Brain microvascular endothelial cell (primary cell): ENCODE data around the gene BCL2A1.
"Not testable (repeated sequence)": the region's sequence is repeated elsewhere in the genome, so short reads cannot be mapped to it uniquely, and the experiment has no call there.

Source experiments
- DNase-seq: peaks from one replicate; pipeline ENCODE4 v3.0.0-alpha.2; 2020
- H3K27ac ChIP-seq: fragments of 250-450 bp; sonication (Bioruptor Pico); 2 replicates; pipeline ENCODE4 v1.5.1; 2020; ENCODE audit warnings: mild to moderate bottlenecking, moderate library complexity
- H3K27me3 ChIP-seq: fragments of 250-450 bp; sonication (Bioruptor Pico); replicated peaks from 2 replicates; pipeline ENCODE4 v1.5.1; 2020; ENCODE audit warnings: mild to moderate bottlenecking
- H3K36me3 ChIP-seq: fragments of 250-450 bp; sonication (Bioruptor Pico); replicated peaks from 2 replicates; pipeline ENCODE4 v1.5.1; 2020; ENCODE audit warnings: mild to moderate bottlenecking
- H3K4me3 ChIP-seq: 2 replicates; pipeline ENCODE4 v1.5.1; 2011; ENCODE audit warnings: low read depth, mild to moderate bottlenecking, control low read depth, low read length, moderate library complexity
- CTCF ChIP-seq: IDR thresholded peaks from 2 replicates; pipeline ENCODE4 v1.5.1; 2011; ENCODE audit warnings: low read depth, mild to moderate bottlenecking, moderate library complexity, low read length, control low read depth, inconsistent platforms; ENCODE audit errors: missing control alignments
- in situ Hi-C: cut with HindIII; loops from 2 replicates; pipeline ENCODE4 v1.10.0; 2017; ENCODE audit warnings: low sequenced_read_pairs, low pct_ligation_motif_present

BCL2A1 gene

GRCh38 chr15:79966634-79967297 lies 4.2 kb downstream of the BCL2A1 start:
- DNase-seq: no peak
- no peaks in the 10 kb centered on the region for H3K36me3 ChIP-seq
- H3K27ac ChIP-seq: no peak overlapping the region
- H3K4me3 ChIP-seq: no peak overlapping the region
- no peaks in the 10 kb centered on the region for H3K27me3 ChIP-seq
- in situ Hi-C loops: no loop called here
- no peak for TF ChIP-seq CTCF

DNA sequence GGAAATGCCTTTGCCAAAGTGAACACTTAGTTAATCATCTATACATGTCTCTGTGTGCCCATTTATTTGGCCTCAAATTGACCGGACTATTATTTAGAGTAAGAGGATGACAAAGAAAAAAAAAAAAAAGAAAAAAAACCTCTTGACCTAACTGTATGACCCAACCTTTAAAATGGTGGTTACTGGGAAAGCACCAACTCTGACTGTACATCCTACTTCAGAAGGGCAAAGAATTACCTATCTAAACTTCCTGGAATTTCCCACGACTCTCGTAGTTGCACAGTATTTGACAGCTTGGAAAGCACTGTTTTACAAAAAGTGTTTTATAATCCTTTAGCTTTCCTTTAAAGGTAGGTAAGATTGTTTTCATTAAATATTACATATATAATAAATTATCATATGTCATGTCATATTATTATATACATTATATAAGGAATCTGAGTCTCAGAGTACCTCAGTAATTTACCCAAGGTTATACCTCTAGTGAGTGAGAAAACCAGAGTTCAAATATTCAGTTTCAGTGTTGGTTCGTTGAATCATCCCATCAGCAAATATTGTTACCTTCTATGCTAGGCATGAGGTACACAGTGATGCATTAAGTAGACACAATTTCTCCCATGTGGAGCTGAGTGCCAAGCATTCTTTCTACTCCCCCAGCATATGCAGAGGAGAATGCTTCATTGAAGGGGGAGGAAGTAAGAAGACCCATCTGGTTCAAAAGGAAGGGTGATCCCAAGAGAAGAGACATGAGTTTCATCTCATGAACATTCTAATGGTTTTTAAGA lies 5.0 kb downstream of the BCL2A1 start:
- DNase-seq: no peak
- Histone ChIP-seq H3K27ac (no peak overlapping the region), H3K27me3 (no peaks in the 10 kb centered on the region)

DNA sequence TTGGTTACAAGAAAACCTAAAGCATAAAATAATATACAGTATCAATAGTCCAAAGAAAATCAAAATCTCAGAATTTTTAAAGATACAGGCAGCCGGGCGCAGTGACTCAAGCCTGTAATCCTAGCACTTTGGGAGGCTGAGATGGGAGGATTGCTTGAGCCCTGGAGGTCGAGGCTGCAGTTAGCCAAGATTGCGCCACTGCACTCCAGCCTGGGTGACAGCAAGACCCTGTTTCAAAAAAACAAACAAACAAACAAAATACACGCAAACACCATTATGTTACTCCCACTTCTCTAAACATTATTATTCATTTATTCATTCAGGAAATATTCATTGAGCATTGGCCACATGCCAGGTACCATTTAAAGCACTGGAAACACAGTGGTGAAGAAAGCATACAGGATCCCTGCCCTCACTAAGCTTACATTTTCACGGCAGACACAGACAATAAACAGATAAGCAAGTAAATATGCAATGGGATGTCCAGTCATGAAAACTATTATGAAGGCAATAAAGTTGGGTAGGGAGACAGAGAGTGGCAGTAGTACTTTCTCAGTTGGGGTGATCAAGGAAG lies 6.7 kb downstream of the BCL2A1 start:
- in situ Hi-C loops: no loop called here
- H3K4me3 ChIP-seq: no peak overlapping the region

More for the DNA sequence above, 5.0 kb downstream of the BCL2A1 start:
- no peak for TF ChIP-seq CTCF
- Histone ChIP-seq H3K4me3 (no peak overlapping the region), H3K36me3 (no peaks in the 10 kb centered on the region)
- in situ Hi-C loops: no loop called here

DNA sequence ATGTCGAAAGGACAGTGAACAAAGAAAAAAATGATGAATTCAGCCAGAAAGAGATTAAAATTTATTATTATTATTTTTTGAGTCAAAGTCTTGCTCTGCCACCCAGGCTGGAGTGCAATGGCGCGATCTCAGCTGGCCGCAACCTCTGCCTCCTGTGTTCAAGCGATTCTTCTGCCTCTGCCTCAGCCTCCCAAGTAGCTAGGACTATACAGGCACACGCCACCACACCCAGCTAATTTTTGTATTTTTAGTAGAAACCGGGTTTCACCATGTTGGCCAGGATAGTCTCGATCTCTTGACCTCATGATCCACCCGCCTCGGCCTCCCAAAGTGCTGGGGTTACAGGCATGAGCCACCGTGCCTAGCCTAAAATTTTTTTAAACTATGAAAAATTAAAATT lies 8.1 kb downstream of the BCL2A1 start:
- H3K27me3 ChIP-seq, H3K27ac ChIP-seq, H3K4me3 ChIP-seq, DNase-seq, in situ Hi-C loops, H3K36me3 ChIP-seq: not testable (repeated sequence)

More for the DNA sequence above, 6.7 kb downstream of the BCL2A1 start:
- no peak for DNase-seq
- no peaks in the 10 kb centered on the region for H3K27me3 ChIP-seq
- TF ChIP-seq CTCF: no peak
- no peak overlapping the region for H3K27ac ChIP-seq
- no peaks in the 10 kb centered on the region for H3K36me3 ChIP-seq

DNA sequence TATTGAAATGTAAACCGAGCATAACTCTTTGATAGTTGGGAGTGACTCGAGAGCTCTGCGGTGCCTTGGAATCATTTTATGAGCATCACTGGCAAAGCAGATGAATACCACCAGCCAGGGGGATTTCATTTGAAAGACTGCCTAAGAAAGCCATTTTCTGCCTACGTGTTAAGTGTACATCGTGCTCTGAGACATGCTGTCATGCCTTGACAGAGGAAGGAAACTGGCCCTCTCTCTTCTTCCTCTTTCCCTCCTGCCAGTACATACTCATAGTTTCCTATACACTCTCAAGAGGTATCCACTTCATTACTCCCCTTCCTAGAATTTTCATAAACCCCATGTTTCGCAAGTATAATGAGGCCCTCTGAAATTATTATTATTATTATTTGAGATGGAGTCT lies 8.8 kb downstream of the BCL2A1 start:
- no peak overlapping the region for H3K27ac ChIP-seq
- in situ Hi-C loops: no loop called here
- H3K27me3 ChIP-seq: no peaks in the 10 kb centered on the region
- DNase-seq: no peak
- TF ChIP-seq CTCF: no peak
- H3K4me3 ChIP-seq: no peak overlapping the region
- no peaks in the 10 kb centered on the region for H3K36me3 ChIP-seq

DNA sequence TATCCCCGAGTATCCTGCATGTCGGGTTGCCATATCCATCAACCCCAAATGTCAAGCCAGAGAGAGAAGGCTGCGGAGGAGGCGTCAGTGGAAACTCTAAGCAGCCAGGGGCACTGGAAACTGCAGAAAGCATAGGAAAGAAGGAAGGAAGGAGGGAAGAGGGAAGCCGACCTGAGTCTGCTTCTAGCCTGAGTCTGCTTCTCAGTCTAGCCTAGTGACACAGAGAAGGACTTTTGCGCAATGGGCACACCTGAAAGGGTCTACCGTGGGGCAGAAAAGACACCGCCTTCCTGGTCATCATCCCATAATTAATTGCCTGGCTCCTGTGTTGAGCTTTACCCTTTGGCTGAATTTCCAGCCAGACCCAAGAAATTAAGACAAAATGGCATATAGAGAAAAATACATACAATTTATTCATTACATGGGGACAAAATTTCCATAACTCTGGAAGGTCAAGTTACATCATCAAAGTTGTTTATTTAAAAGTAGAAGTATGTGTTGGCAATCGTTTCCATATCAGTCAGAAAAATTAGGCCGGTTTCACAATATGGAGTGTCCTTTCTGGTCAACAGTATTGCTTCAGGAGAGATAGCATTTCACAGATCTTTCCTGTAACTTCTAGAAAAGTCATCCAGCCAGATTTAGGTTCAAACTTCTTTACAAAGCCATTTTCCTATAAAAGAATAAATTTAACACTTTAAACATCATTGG lies 10.3 kb downstream of the BCL2A1 start:
- Histone ChIP-seq H3K36me3 (no peaks in the 10 kb centered on the region), H3K27me3 (no peaks in the 10 kb centered on the region), H3K27ac (no peak overlapping the region), H3K4me3 (no peak overlapping the region)
- in situ Hi-C loops: no loop called here
- DNase-seq: no peak
- TF ChIP-seq CTCF: no peak
